ENCODE measurements around the gene SALL3. TPM values are rescaled to one million over a fixed set of nuclear protein-coding genes. Genes with fewer than 3 reads are reported as not detected.

SALL3 gene
- not detected for total RNA-seq

- Histone ChIP-seq H3K27me3 (peaks cover 0 to 38% of the 10 kb centered on the region in 2 donors), H3K4me1 (peaks cover 0 to 21% (median 3%) of the 10 kb centered on the region in 4 donors), H3K4me3 (no peak within 1 kb of the TSS), H3K27ac (no peak within 1 kb of the TSS), H3K9me3 (no peaks in the 10 kb centered on the region), H3K36me3 (no peaks in the 10 kb centered on the region)
- DNase-seq: no peak
- TF ChIP-seq POLR2A (IDR thresholded peaks at IDR 0.05): no peak
- TF ChIP-seq CTCF (IDR thresholded peaks at IDR 0.05): no peak
Observed at GRCh38 chr18:78979730-78980278, at the start of gene SALL3. Gene SALL3 (plus strand): TSS chr18:78979818. CDS start chr18:78980275, 457 bp downstream.

GRCh38 chr18:78932281-78932680 lies 47.3 kb upstream of the SALL3 start:
- Histone ChIP-seq H3K36me3 (no peaks in the 10 kb centered on the region), H3K27me3 (no peaks in the 10 kb centered on the region), H3K4me3 (no peak overlapping the region), H3K9me3 (no peaks in the 10 kb centered on the region), H3K27ac (no peak overlapping the region), H3K4me1 (no peaks in the 10 kb centered on the region)
- no peak for DNase-seq
- TF ChIP-seq CTCF (IDR thresholded peaks at IDR 0.05): no peak
- TF ChIP-seq POLR2A (IDR thresholded peaks at IDR 0.05): no peak

- H3K27ac ChIP-seq: no peak overlapping the region
- no peaks in the 10 kb centered on the region for H3K36me3 ChIP-seq
- no peaks in the 10 kb centered on the region for H3K27me3 ChIP-seq
- no peak for DNase-seq
- no peak overlapping the region for H3K4me3 ChIP-seq
- H3K9me3 ChIP-seq: no peaks in the 10 kb centered on the region
- TF ChIP-seq POLR2A (IDR thresholded peaks at IDR 0.05): no peak
- no peak for TF ChIP-seq CTCF (IDR thresholded peaks at IDR 0.05)
- no peaks in the 10 kb centered on the region for H3K4me1 ChIP-seq
Observed at GRCh38 chr18:78934003-78934402, 45.6 kb upstream of the SALL3 start.

GRCh38 chr18:78934551-78935225 lies 44.9 kb upstream of the SALL3 start:
- Histone ChIP-seq H3K4me1 (no peaks in the 10 kb centered on the region), H3K36me3 (no peaks in the 10 kb centered on the region), H3K27me3 (no peaks in the 10 kb centered on the region), H3K9me3 (no peaks in the 10 kb centered on the region), H3K27ac (no peak overlapping the region), H3K4me3 (no peak overlapping the region)
- DNase-seq: no peak
- no peak for TF ChIP-seq POLR2A (IDR thresholded peaks at IDR 0.05)
- no peak for TF ChIP-seq CTCF (IDR thresholded peaks at IDR 0.05)

GRCh38 chr18:78935406-78935805 lies 44.2 kb upstream of the SALL3 start:
- Histone ChIP-seq H3K27me3 (no peaks in the 10 kb centered on the region), H3K36me3 (no peaks in the 10 kb centered on the region), H3K4me1 (no peaks in the 10 kb centered on the region), H3K4me3 (no peak overlapping the region), H3K9me3 (no peaks in the 10 kb centered on the region), H3K27ac (no peak overlapping the region)
- no peak for DNase-seq
- no peak for TF ChIP-seq POLR2A (IDR thresholded peaks at IDR 0.05)
- no peak for TF ChIP-seq CTCF (IDR thresholded peaks at IDR 0.05)
